HEK293T (cell line): Measurements from ENCODE around the gene LVRN.

Source experiments
- CTCF ChIA-PET: fragments of 350-600 bp; formaldehyde crosslinking; extraction: SDS; loops from one replicate; lab custom pipeline; 2021; ENCODE audit warnings: antibody characterized with exemption, inconsistent platforms; lab: Yijun Ruan, JAX
- POLR2A ChIA-PET: fragments of 350-600 bp; formaldehyde crosslinking; extraction: SDS; loops from one replicate; lab custom pipeline; 2020; ENCODE audit warnings: antibody characterized with exemption, inconsistent platforms; lab: Yijun Ruan, JAX
- DNase-seq: peaks from one replicate; pipeline ENCODE4 v3.0.0; 2012; ENCODE audit warnings: mixed read lengths; ENCODE audit errors: extremely low spot score
- ARNT ChIP-seq: fragments of 450-650 bp; IDR thresholded peaks from 2 replicates; pipeline ENCODE4 v1.6.1; 2017; ENCODE audit warnings: mild to moderate bottlenecking
- BHLHE40 ChIP-seq: fragments of 450-650 bp; IDR thresholded peaks from 2 replicates; pipeline ENCODE4 v1.6.1; 2016; ENCODE audit warnings: mild to moderate bottlenecking, moderate library complexity, borderline replicate concordance
- CTBP1 ChIP-seq: fragments of 450-650 bp; IDR thresholded peaks from 2 replicates; pipeline ENCODE4 v1.6.1; 2016; ENCODE audit warnings: borderline replicate concordance
- ELF4 ChIP-seq: fragments of 450-650 bp; IDR thresholded peaks from 2 replicates; pipeline ENCODE4 v1.6.1; 2017; ENCODE audit warnings: antibody characterized with exemption
- FOXA1 ChIP-seq: fragments of 450-650 bp; IDR thresholded peaks from 2 replicates; pipeline ENCODE4 v1.6.1; 2016; ENCODE audit warnings: mild to moderate bottlenecking
- FOXK2 ChIP-seq: fragments of 450-650 bp; IDR thresholded peaks from 2 replicates; pipeline ENCODE4 v1.6.1; 2016; ENCODE audit warnings: mild to moderate bottlenecking
- FOXM1 ChIP-seq: fragments of 450-650 bp; IDR thresholded peaks from 2 replicates; pipeline ENCODE4 v1.6.1; 2017; ENCODE audit warnings: mild to moderate bottlenecking, borderline replicate concordance
- HDGF ChIP-seq: fragments of 450-650 bp; IDR thresholded peaks from 2 replicates; pipeline ENCODE4 v1.6.1; 2017; ENCODE audit warnings: antibody characterized with exemption, borderline replicate concordance
- L3MBTL2 ChIP-seq: fragments of 450-650 bp; conservative IDR thresholded peaks from 2 replicates; pipeline ENCODE4 v1.6.1; 2016; ENCODE audit warnings: mild to moderate bottlenecking
- LEF1 ChIP-seq: fragments of 450-650 bp; IDR thresholded peaks from 2 replicates; pipeline ENCODE4 v1.6.1; 2017; ENCODE audit warnings: mild to moderate bottlenecking, borderline replicate concordance
- NFRKB ChIP-seq: fragments of 450-650 bp; IDR thresholded peaks from 2 replicates; pipeline ENCODE4 v1.6.1; 2016; ENCODE audit warnings: mild to moderate bottlenecking, moderate library complexity
- PKNOX1 ChIP-seq: fragments of 450-650 bp; IDR thresholded peaks from 2 replicates; pipeline ENCODE4 v1.6.1; 2016
- SP1 ChIP-seq: fragments of 450-650 bp; IDR thresholded peaks from 2 replicates; pipeline ENCODE4 v1.6.1; 2017
- SUZ12 ChIP-seq: fragments of 450-650 bp; IDR thresholded peaks from 2 replicates; pipeline ENCODE4 v1.6.1; 2016; ENCODE audit warnings: mild to moderate bottlenecking
- TARDBP ChIP-seq: fragments of 450-650 bp; IDR thresholded peaks from 2 replicates; pipeline ENCODE4 v1.6.1; 2016
- ZNF384 ChIP-seq: fragments of 450-650 bp; IDR thresholded peaks from 2 replicates; pipeline ENCODE4 v1.6.1; 2016

The LVRN gene

GRCh38 chr5:115934388-115934974, 27.8 kb upstream of the LVRN start:
- CTCF ChIA-PET = no interaction called here
- DNase-seq = no peak
- POLR2A ChIA-PET = no interaction called here
- no peak for TF ChIP-seq PKNOX1
- no peak for TF ChIP-seq BHLHE40
- no peak for TF ChIP-seq TARDBP
- no peak for TF ChIP-seq ARNT

GRCh38 chr5:115936031-115936430, 26.2 kb upstream of the LVRN start:
- TF ChIP-seq FOXA1 = no peak
- no peak for TF ChIP-seq SUZ12
- TF ChIP-seq NFRKB = no peak
- TF ChIP-seq LEF1 = no peak
- no peak for TF ChIP-seq CTBP1
- no peak for TF ChIP-seq PKNOX1
- no peak for TF ChIP-seq HDGF
- no peak for TF ChIP-seq FOXK2
- TF ChIP-seq SP1 = no peak
- TF ChIP-seq L3MBTL2 = no peak
- TF ChIP-seq TARDBP = no peak
- no peak for TF ChIP-seq FOXM1
- TF ChIP-seq ARNT = no peak
- TF ChIP-seq ZNF384 = no peak
- no peak for TF ChIP-seq ELF4
- no peak for TF ChIP-seq BHLHE40
- POLR2A ChIA-PET = no interaction called here
- CTCF ChIA-PET = no interaction called here
- DNase-seq = no peak

- no peak for DNase-seq
- POLR2A ChIA-PET = no interaction called here
- CTCF ChIA-PET = interaction anchor here (0.5 to 0.6 kb wide), 2 partner anchors 28 to 635 kb away, joined by 4 to 5 read pairs; no protein-coding TSS in a partner anchor
- TF ChIP-seq ELF4 (no peak), SUZ12 (no peak), SP1 (no peak), HDGF (no peak), ARNT (no peak), FOXK2 (no peak), NFRKB (no peak), LEF1 (no peak), ZNF384 (no peak), FOXM1 (no peak), L3MBTL2 (no peak), CTBP1 (no peak), TARDBP (no peak), PKNOX1 (no peak), BHLHE40 (no peak), FOXA1 (no peak)
Measured at GRCh38 chr5:115939059-115939458, 23.2 kb upstream of the LVRN start.

- no peak for TF ChIP-seq TARDBP
- TF ChIP-seq SP1 = no peak
- no peak for TF ChIP-seq PKNOX1
- no peak for TF ChIP-seq SUZ12
- no peak for TF ChIP-seq FOXA1
- no peak for TF ChIP-seq ELF4
- no peak for TF ChIP-seq L3MBTL2
- TF ChIP-seq LEF1 = no peak
- no peak for TF ChIP-seq FOXM1
- no peak for TF ChIP-seq ZNF384
- no peak for TF ChIP-seq HDGF
- TF ChIP-seq BHLHE40 = no peak
- TF ChIP-seq FOXK2 = no peak
- POLR2A ChIA-PET = no interaction called here
- DNase-seq = no peak
- CTCF ChIA-PET = no interaction called here
Measured at GRCh38 chr5:115940080-115940810, 22.0 kb upstream of the LVRN start.

- DNase-seq = no peak
- POLR2A ChIA-PET = no interaction called here
- no peak for TF ChIP-seq SP1
- CTCF ChIA-PET = interaction anchor here (0.7 kb wide), 1 partner anchor 403 kb away, joined by 4 read pairs; no protein-coding TSS in a partner anchor
Measured at GRCh38 chr5:115941051-115941675, 21.1 kb upstream of the LVRN start.
